Pons (tissue), 1 donor: ENCODE data around the gene RNF115.
"Not testable (repeated sequence)": the region's sequence is repeated elsewhere in the genome, so short reads cannot be mapped to it uniquely, and the experiment has no call there.

Experiments
- DNase-seq: peaks from one replicate; pipeline ENCODE4 v3.0.0-alpha.2; 2016; ENCODE audit warnings: low spot score

RNF115 gene

GRCh38 chr1:145777357-145778145 lies 46.3 kb downstream of the RNF115 start:
- no peak for DNase-seq

- DNase-seq, result no peak
Observed at GRCh38 chr1:145773423-145773822, 50.5 kb downstream of the RNF115 start.

- DNase-seq, result no peak
Observed at GRCh38 chr1:145771056-145771455, 52.8 kb downstream of the RNF115 start.

GRCh38 chr1:145768004-145768403 lies 55.9 kb downstream of the RNF115 start:
- not testable (repeated sequence) for DNase-seq

GRCh38 chr1:145766926-145767325 lies 57.0 kb downstream of the RNF115 start:
- not testable (repeated sequence) for DNase-seq

GRCh38 chr1:145765585-145766360 lies 58.1 kb downstream of the RNF115 start:
- not testable (repeated sequence) for DNase-seq

- DNase-seq, result not testable (repeated sequence)
Observed at GRCh38 chr1:145765127-145765526, 58.8 kb downstream of the RNF115 start.

- DNase-seq, result not testable (repeated sequence)
Observed at GRCh38 chr1:145764231-145764940, 59.5 kb downstream of the RNF115 start.

GRCh38 chr1:145762001-145762400 lies 61.9 kb downstream of the RNF115 start:
- DNase-seq, result not testable (repeated sequence)

GRCh38 chr1:145761498-145761897 lies 62.4 kb downstream of the RNF115 start:
- DNase-seq, result not testable (repeated sequence)

- DNase-seq, result not testable (repeated sequence)
Observed at GRCh38 chr1:145760395-145760949, 63.4 kb downstream of the RNF115 start.

- DNase-seq, result no peak
Observed at GRCh38 chr1:145759721-145760120, 64.2 kb downstream of the RNF115 start.

GRCh38 chr1:145758575-145758974 lies 65.3 kb downstream of the RNF115 start:
- no peak for DNase-seq

GRCh38 chr1:145758116-145758515 lies 65.8 kb downstream of the RNF115 start:
- DNase-seq, result peak; percentile 15

- DNase-seq, result no peak
Observed at GRCh38 chr1:145757420-145757819, 66.5 kb downstream of the RNF115 start.

GRCh38 chr1:145751491-145752037 lies 72.3 kb downstream of the RNF115 start:
- DNase-seq, result peak; percentile 68

- no peak for DNase-seq
Observed at GRCh38 chr1:145750426-145750825, 73.5 kb downstream of the RNF115 start.

GRCh38 chr1:145747398-145748247 lies 76.3 kb downstream of the RNF115 start:
- DNase-seq, result no peak

- no peak for DNase-seq
Observed at GRCh38 chr1:145740269-145740668, 83.6 kb downstream of the RNF115 start.

- DNase-seq, result no peak
Observed at GRCh38 chr1:145736191-145736590, 87.7 kb downstream of the RNF115 start.

- DNase-seq, result no peak
Observed at GRCh38 chr1:145730900-145731299, 93.0 kb downstream of the RNF115 start.
